H9 (cell line): ENCODE data around the gene CHD9NB. TPM values are rescaled to one million over a fixed set of nuclear protein-coding genes. Genes with fewer than 3 reads are reported as not detected.

Experiments
- DNase-seq: peaks from one replicate; pipeline ENCODE4 v3.0.0-alpha.2; 2017
- H2AFZ ChIP-seq: one replicate; pipeline ENCODE4 v1.6.1; 2013; ENCODE audit warnings: mild to moderate bottlenecking, low read length, control low read depth, moderate library complexity
- H2AK5ac ChIP-seq: 2 replicates; pipeline ENCODE4 v1.6.1; 2013; ENCODE audit warnings: low read length, control low read depth, mixed read lengths; ENCODE audit not compliant: insufficient read length
- H2BK120ac ChIP-seq: one replicate; pipeline ENCODE4 v1.6.1; 2013; ENCODE audit warnings: low read depth, mild to moderate bottlenecking, low read length, control low read depth, inconsistent platforms; ENCODE audit not compliant: poor library complexity, severe bottlenecking
- H2BK12ac ChIP-seq: 2 replicates; pipeline ENCODE4 v1.6.1; 2013; ENCODE audit warnings: low read length, control low read depth, mixed read lengths, low read depth; ENCODE audit not compliant: insufficient read length
- H2BK15ac ChIP-seq: 2 replicates; pipeline ENCODE4 v1.6.1; 2013; ENCODE audit warnings: low read depth, low read length, control low read depth
- H2BK20ac ChIP-seq: one replicate; pipeline ENCODE4 v1.6.1; 2013; ENCODE audit warnings: low read depth, mild to moderate bottlenecking, low read length, control low read depth, inconsistent platforms; ENCODE audit not compliant: poor library complexity, severe bottlenecking
- H2BK5ac ChIP-seq: 2 replicates; pipeline ENCODE4 v1.6.1; 2013; ENCODE audit warnings: low read length, control low read depth, mixed read lengths; ENCODE audit not compliant: insufficient read length
- H3K14ac ChIP-seq: 2 replicates; pipeline ENCODE4 v1.6.1; 2013; ENCODE audit warnings: low read length, control low read depth; ENCODE audit not compliant: insufficient read depth
- H3K18ac ChIP-seq: 2 replicates; pipeline ENCODE4 v1.6.1; 2013; ENCODE audit warnings: low read depth, mild to moderate bottlenecking, mixed read lengths, low read length, control low read depth; ENCODE audit not compliant: insufficient read length
- H3K23ac ChIP-seq: 2 replicates; pipeline ENCODE4 v1.6.1; 2013; ENCODE audit warnings: low read length, control low read depth, mixed read lengths, low read depth; ENCODE audit not compliant: insufficient read length
- H3K23me2 ChIP-seq: 2 replicates; pipeline ENCODE4 v1.6.1; 2013; ENCODE audit warnings: low read depth, mild to moderate bottlenecking, mixed read lengths, low read length, control low read depth; ENCODE audit not compliant: insufficient read length, poor library complexity, severe bottlenecking
- H3K27ac ChIP-seq: 2 replicates; pipeline ENCODE4 v1.5.1; 2013; ENCODE audit warnings: low read length, control low read depth, mixed read lengths, low read depth; ENCODE audit not compliant: insufficient read length
- H3K27me3 ChIP-seq: 2 replicates; pipeline ENCODE4 v1.6.1; 2013; ENCODE audit warnings: low read length, control low read depth, inconsistent platforms; ENCODE audit not compliant: insufficient read depth
- H3K4ac ChIP-seq: 2 replicates; pipeline ENCODE4 v1.6.1; 2013; ENCODE audit warnings: low read depth, mild to moderate bottlenecking, control low read depth, inconsistent platforms, low read length, moderate library complexity
- H3K4me1 ChIP-seq: 2 replicates; pipeline ENCODE4 v1.6.1; 2013; ENCODE audit warnings: low read length, control low read depth, inconsistent platforms; ENCODE audit not compliant: insufficient read depth
- H3K4me2 ChIP-seq: 2 replicates; pipeline ENCODE4 v1.6.1; 2013; ENCODE audit warnings: low read length, control low read depth, mixed read lengths; ENCODE audit not compliant: insufficient read length, insufficient read depth
- H3K56ac ChIP-seq: 2 replicates; pipeline ENCODE4 v1.6.1; 2013; ENCODE audit warnings: low read depth, mild to moderate bottlenecking, mixed read lengths, low read length, control low read depth; ENCODE audit not compliant: insufficient read length
- H3K79me1 ChIP-seq: 2 replicates; pipeline ENCODE4 v1.6.1; 2013; ENCODE audit warnings: low read depth, mild to moderate bottlenecking, moderate library complexity, low read length, control low read depth, inconsistent platforms; ENCODE audit not compliant: insufficient read depth, poor library complexity, severe bottlenecking
- H3K79me2 ChIP-seq: 2 replicates; pipeline ENCODE4 v1.6.1; 2013; ENCODE audit warnings: low read length, control low read depth, inconsistent platforms; ENCODE audit not compliant: insufficient read depth
- H3K9ac ChIP-seq: 2 replicates; pipeline ENCODE4 v1.6.1; 2013; ENCODE audit warnings: low read length, control low read depth, mixed read lengths; ENCODE audit not compliant: insufficient read length; ENCODE audit errors: extremely low read depth
- H3K9me3 ChIP-seq: one replicate; pipeline ENCODE4 v1.6.1; 2013; ENCODE audit warnings: low read depth, low read length, inconsistent platforms; ENCODE audit not compliant: control insufficient read depth
- H3T11ph ChIP-seq: one replicate; pipeline ENCODE4 v1.6.1; 2013; ENCODE audit warnings: mild to moderate bottlenecking, low read length, control low read depth, inconsistent platforms
- H4K20me1 ChIP-seq: one replicate; pipeline ENCODE4 v1.6.1; 2013; ENCODE audit not compliant: control insufficient read depth, insufficient read length, insufficient read depth
- H4K5ac ChIP-seq: 2 replicates; pipeline ENCODE4 v1.6.1; 2013; ENCODE audit warnings: low read depth, mild to moderate bottlenecking, mixed read lengths, low read length, control low read depth; ENCODE audit not compliant: insufficient read length
- H4K8ac ChIP-seq: replicated peaks from 2 replicates; pipeline ENCODE4 v1.6.1; 2013; ENCODE audit warnings: low read length, control low read depth, mixed read lengths, low read depth; ENCODE audit not compliant: insufficient read length
- H4K91ac ChIP-seq: 2 replicates; pipeline ENCODE4 v1.6.1; 2013; ENCODE audit warnings: low read depth, mild to moderate bottlenecking, moderate library complexity, mixed read lengths, low read length, control low read depth; ENCODE audit not compliant: insufficient read length
- H3K27ac Mint-ChIP-seq, 3 experiments: 2 replicates in 2 of 3; 3 replicates in 1 of 3; pipeline ENCODE4 v1.8.0; 2020 to 2021; ENCODE audit warnings: mixed read lengths in 3 of 3, mild to moderate bottlenecking in 1 of 3, moderate library complexity in 1 of 3
- H3K27me3 Mint-ChIP-seq: 2 replicates; pipeline ENCODE4 v1.8.0; 2021; ENCODE audit warnings: low read depth, mild to moderate bottlenecking, moderate library complexity, mixed read lengths
- H3K36me3 Mint-ChIP-seq, 3 experiments: 2 replicates in 2 of 3; 3 replicates in 1 of 3; pipeline ENCODE4 v1.8.0; 2020 to 2021; ENCODE audit warnings: low read depth in 3 of 3, mixed read lengths in 3 of 3; ENCODE audit not compliant: insufficient read depth in 1 of 3
- H3K4me1 Mint-ChIP-seq, 2 experiments: 2 replicates each; pipeline ENCODE4 v1.8.0; 2020; ENCODE audit warnings: mixed read lengths in 2 of 2
- H3K4me3 Mint-ChIP-seq, 2 experiments: 2 replicates in 1 of 2; 3 replicates in 1 of 2; pipeline ENCODE4 v1.8.0; 2020 to 2021; ENCODE audit warnings: mild to moderate bottlenecking in 2 of 2, mixed read lengths in 2 of 2, moderate library complexity in 1 of 2
- H3K9me3 Mint-ChIP-seq, 2 experiments: 2 replicates in 1 of 2; 3 replicates in 1 of 2; pipeline ENCODE4 v1.8.0; 2020; ENCODE audit warnings: mild to moderate bottlenecking in 2 of 2, mixed read lengths in 2 of 2, moderate library complexity in 1 of 2
- CTCF ChIP-seq: fragments of 200-600 bp; sonication (generic); conservative IDR thresholded peaks from 3 replicates; pipeline ENCODE4 v1.8.0; 2021; ENCODE audit warnings: antibody characterized with exemption, mild to moderate bottlenecking
- WGBS: extraction: QIAGEN DNeasy Blood & Tissue Kit; methylation state at CpG from one replicate; pipeline ENCODE4 v1.1.7; 2013; ENCODE audit warnings: missing lambda C conversion rate, low lambda C conversion rate, mixed read lengths; ENCODE audit not compliant: insufficient read length; ENCODE audit errors: extremely low coverage; 5-methylcytosine and 5-hydroxymethylcytosine counted together
- total RNA-seq: library from RNA; stranded (reverse); gene quantifications from 2 replicates; pipeline ENCODE4 v1.2.1, GENCODE V29; 2021

CHD9NB gene
- total RNA-seq, 1 experiment from 2014 or later = 3.3 TPM

DNA sequence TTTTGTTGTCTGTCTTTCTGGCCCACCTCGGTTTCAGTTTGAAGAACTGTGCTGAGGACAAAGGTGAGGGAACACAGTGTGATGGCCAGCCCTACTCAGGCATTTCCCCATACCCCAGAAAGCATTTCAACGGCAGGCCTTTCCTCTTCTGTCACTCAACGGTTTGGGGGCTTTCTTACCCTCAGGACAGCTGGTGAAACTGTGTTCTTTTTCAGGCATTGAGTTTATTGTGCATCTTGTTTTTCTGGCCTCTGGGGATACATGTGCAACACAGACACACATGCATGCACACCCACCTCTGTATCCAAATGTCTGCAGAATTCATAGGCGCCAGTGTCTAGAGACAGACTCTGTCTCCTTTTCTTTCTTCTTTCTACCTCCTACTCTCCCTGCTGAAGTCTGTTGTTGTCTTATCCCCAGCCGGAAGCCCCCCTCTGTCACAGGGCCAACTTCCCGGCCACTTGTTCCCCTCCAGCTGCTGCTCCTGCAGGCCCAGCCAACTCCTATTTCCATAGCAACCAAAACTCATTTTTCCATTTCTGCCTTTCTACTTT is 19.1 kb upstream of the CHD9NB start:
- no peak overlapping the region for H3K4me2 ChIP-seq

More for the DNA sequence above, 19.1 kb upstream of the CHD9NB start:
- no peak overlapping the region for H3K14ac ChIP-seq
- no peaks in the 10 kb centered on the region for H3K79me1 ChIP-seq
- H3K27ac Mint-ChIP-seq = peak overlapping the region; percentile 17 to 85 (median 78); a peak in 6 of 7 replicates
- no peaks in the 10 kb centered on the region for H3K23me2 ChIP-seq
- H3K9ac ChIP-seq = no peak overlapping the region
- H4K20me1 ChIP-seq = no peaks in the 10 kb centered on the region
- no peaks in the 10 kb centered on the region for H3K79me2 ChIP-seq
- H4K5ac ChIP-seq = no peak overlapping the region
- DNase-seq = no peak
- no peak overlapping the region for H4K8ac ChIP-seq
- no peak overlapping the region for H2BK20ac ChIP-seq
- H3K27me3 Mint-ChIP-seq = no peaks in the 10 kb centered on the region
- no peak overlapping the region for H3K27ac ChIP-seq
- H3K9me3 Mint-ChIP-seq = peaks cover 30 to 33% of the 10 kb centered on the region in 2 experiments
- no peak overlapping the region for H4K91ac ChIP-seq
- H2BK120ac ChIP-seq = no peak overlapping the region
- no peak overlapping the region for H2AK5ac ChIP-seq
- H3K23ac ChIP-seq = no peak overlapping the region
- H3T11ph ChIP-seq = no peak overlapping the region
- H2BK5ac ChIP-seq = no peak overlapping the region
- H2AFZ ChIP-seq = no peak overlapping the region
- no peaks in the 10 kb centered on the region for H3K4me1 ChIP-seq
- no peak overlapping the region for H3K4ac ChIP-seq
- no peak overlapping the region for H3K56ac ChIP-seq
- no peaks in the 10 kb centered on the region for H3K9me3 ChIP-seq
- H2BK15ac ChIP-seq = no peak overlapping the region
- H3K18ac ChIP-seq = no peak overlapping the region
- H3K36me3 Mint-ChIP-seq = peaks cover 34 to 45% (median 37%) of the 10 kb centered on the region in 3 experiments
- no peak overlapping the region for H2BK12ac ChIP-seq
- no peaks in the 10 kb centered on the region for H3K27me3 ChIP-seq
- H3K4me1 Mint-ChIP-seq = peaks cover 16 to 20% of the 10 kb centered on the region in 2 experiments
- WGBS = no CpG with 5 or more reads among the region's 6 CpGs
- TF ChIP-seq CTCF = no peak
- no peak overlapping the region; a peak in 1 of 5 replicates for H3K4me3 Mint-ChIP-seq
